ENCODE measurements around the gene ANAPC10. TPM values are rescaled to one million over a fixed set of nuclear protein-coding genes. Genes with fewer than 3 reads are reported as not detected.

ANAPC10 gene
- total RNA-seq, 3 donors from 2014 or later (not counting 1 experiment from before 2014, with no cell fraction given), result 27.9 to 37.7 (median 37.7) TPM

DNA sequence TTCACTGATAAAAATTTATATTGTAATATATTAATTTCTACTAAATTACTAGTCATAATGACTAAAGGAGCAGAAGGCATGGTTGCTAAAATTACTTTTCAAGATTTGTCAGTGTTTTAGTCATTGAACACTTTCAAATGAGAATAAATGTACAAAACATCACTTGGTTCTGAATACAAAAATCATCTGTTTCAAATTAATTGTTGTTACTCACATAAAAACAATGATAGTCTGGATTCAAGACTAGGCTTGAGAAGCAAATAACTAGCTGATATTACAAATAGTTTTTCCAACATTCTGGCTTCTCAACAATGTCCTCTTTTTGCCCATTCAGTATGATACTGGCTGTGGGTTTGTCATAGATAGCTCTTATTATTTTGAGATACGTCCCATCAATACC lies 112.5 kb downstream of the ANAPC10 start:
- H3K9me3 ChIP-seq (ENCODE audit: control insufficient read depth, insufficient read depth, low read length), result no peaks in the 10 kb centered on the region
- no peak overlapping the region for H3K4me3 ChIP-seq (ENCODE audit: low read length)
- H3K27ac ChIP-seq (ENCODE audit: low read length), result no peak overlapping the region
- intact Hi-C loops (cut with micrococcal nuclease), result no loop called here
- H3K27me3 Mint-ChIP-seq (ENCODE audit: low read depth in 2 of 2), result no peaks in the 10 kb centered on the region
- ATAC-seq (no peak), DNase-seq (no peak)
- H3K36me3 Mint-ChIP-seq, result no peaks in the 10 kb centered on the region
- H3K4me1 Mint-ChIP-seq, result peaks cover 6% of the 10 kb centered on the region in 2 donors
- no peaks in the 10 kb centered on the region for H3K4me1 ChIP-seq (ENCODE audit: control insufficient read depth, insufficient read depth, low read length)
- no peaks in the 10 kb centered on the region for H3K36me3 ChIP-seq (ENCODE audit: control insufficient read depth, insufficient read depth, low read length)
- H3K27ac Mint-ChIP-seq, result no peak overlapping the region
- no peaks in the 10 kb centered on the region for H3K27me3 ChIP-seq (ENCODE audit: control insufficient read depth, insufficient read depth, low read length)
- H3K9me3 Mint-ChIP-seq, result no peaks in the 10 kb centered on the region
- WGBS (ENCODE audit: insufficient coverage), result no CpG with 5 or more reads among the region's 1 CpG
- TF ChIP-seq, protein P1, sequence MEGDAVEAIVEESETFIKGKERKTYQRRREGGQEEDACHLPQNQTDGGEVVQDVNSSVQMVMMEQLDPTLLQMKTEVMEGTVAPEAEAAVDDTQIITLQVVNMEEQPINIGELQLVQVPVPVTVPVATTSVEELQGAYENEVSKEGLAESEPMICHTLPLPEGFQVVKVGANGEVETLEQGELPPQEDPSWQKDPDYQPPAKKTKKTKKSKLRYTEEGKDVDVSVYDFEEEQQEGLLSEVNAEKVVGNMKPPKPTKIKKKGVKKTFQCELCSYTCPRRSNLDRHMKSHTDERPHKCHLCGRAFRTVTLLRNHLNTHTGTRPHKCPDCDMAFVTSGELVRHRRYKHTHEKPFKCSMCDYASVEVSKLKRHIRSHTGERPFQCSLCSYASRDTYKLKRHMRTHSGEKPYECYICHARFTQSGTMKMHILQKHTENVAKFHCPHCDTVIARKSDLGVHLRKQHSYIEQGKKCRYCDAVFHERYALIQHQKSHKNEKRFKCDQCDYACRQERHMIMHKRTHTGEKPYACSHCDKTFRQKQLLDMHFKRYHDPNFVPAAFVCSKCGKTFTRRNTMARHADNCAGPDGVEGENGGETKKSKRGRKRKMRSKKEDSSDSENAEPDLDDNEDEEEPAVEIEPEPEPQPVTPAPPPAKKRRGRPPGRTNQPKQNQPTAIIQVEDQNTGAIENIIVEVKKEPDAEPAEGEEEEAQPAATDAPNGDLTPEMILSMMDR (IDR thresholded peaks at IDR 0.05), result no peak
- no peak overlapping the region for H3K4me3 Mint-ChIP-seq

DNA sequence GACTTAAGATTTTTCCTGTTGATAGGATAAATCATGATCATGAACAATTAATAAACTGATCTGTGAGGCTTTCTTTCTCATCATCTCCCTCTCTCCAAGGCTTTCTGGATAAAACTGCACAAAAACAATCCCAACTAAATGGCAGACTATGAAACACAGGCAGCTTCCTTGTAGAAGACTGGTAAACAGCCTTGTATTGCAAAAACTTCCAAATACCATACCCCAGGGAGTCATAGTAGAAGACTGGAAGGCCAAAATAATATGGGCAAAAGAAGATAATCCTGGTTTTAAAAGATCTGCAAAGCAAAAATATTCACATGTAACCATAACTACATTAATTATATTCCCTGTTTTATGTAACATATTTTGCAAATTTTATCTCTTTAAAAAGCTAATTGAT lies 113.0 kb downstream of the ANAPC10 start:
- Mint-ChIP-seq H3K4me3 (no peak overlapping the region), H3K27ac (no peak overlapping the region), H3K36me3 (no peaks in the 10 kb centered on the region), H3K4me1 (peaks cover 6% of the 10 kb centered on the region in 2 donors), H3K27me3 (ENCODE audit: low read depth in 2 of 2) (no peaks in the 10 kb centered on the region), H3K9me3 (no peaks in the 10 kb centered on the region)
- ATAC-seq (no peak), DNase-seq (no peak)
- Histone ChIP-seq H3K27ac (ENCODE audit: low read length) (no peak overlapping the region), H3K36me3 (ENCODE audit: control insufficient read depth, insufficient read depth, low read length) (no peaks in the 10 kb centered on the region), H3K4me3 (ENCODE audit: low read length) (no peak overlapping the region), H3K27me3 (ENCODE audit: control insufficient read depth, insufficient read depth, low read length) (no peaks in the 10 kb centered on the region), H3K9me3 (ENCODE audit: control insufficient read depth, insufficient read depth, low read length) (no peaks in the 10 kb centered on the region), H3K4me1 (ENCODE audit: control insufficient read depth, insufficient read depth, low read length) (no peaks in the 10 kb centered on the region)
- TF ChIP-seq, protein P1 (IDR thresholded peaks at IDR 0.05), result no peak
- intact Hi-C loops (cut with micrococcal nuclease), result no loop called here

DNA sequence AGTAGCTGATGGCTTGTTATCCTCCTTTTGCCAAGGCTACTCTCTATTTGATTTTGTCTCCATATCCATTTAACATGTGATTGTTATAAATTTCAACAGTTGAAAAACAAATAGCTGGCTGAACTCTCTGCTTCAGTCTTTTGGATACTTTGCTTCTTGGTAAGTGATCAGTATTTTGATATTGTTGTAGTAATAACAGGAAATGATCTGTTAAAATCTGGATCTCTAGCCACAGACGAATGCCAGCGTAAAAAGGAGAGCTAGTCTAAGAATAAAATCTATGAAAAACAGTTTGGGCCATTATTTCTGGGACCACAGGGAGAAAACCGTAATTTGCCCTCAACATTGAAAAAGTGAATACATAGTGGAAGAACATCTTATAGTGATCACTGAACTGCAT lies 113.8 kb downstream of the ANAPC10 start:
- peaks cover 6% of the 10 kb centered on the region in 2 donors for H3K4me1 Mint-ChIP-seq
- no peak overlapping the region for H3K4me3 ChIP-seq (ENCODE audit: low read length)
- H3K4me1 ChIP-seq (ENCODE audit: control insufficient read depth, insufficient read depth, low read length), result no peaks in the 10 kb centered on the region
- H3K27me3 ChIP-seq (ENCODE audit: control insufficient read depth, insufficient read depth, low read length), result no peaks in the 10 kb centered on the region
- peaks cover 0 to 2% of the 10 kb centered on the region in 2 donors for H3K27me3 Mint-ChIP-seq (ENCODE audit: low read depth in 2 of 2)
- no peaks in the 10 kb centered on the region for H3K36me3 ChIP-seq (ENCODE audit: control insufficient read depth, insufficient read depth, low read length)
- DNase-seq (no peak), ATAC-seq (no peak)
- peaks cover 2 to 4% of the 10 kb centered on the region in 2 donors for H3K9me3 Mint-ChIP-seq
- TF ChIP-seq, protein P1 (IDR thresholded peaks at IDR 0.05), result no peak
- intact Hi-C loops (cut with micrococcal nuclease), result no loop called here
- no peaks in the 10 kb centered on the region for H3K36me3 Mint-ChIP-seq
- H3K9me3 ChIP-seq (ENCODE audit: control insufficient read depth, insufficient read depth, low read length), result no peaks in the 10 kb centered on the region
- no peak overlapping the region for H3K4me3 Mint-ChIP-seq
- H3K27ac ChIP-seq (ENCODE audit: low read length), result no peak overlapping the region
- 98% methylated on average over 3 of the region's 3 CpGs for WGBS (ENCODE audit: insufficient coverage)
- H3K27ac Mint-ChIP-seq, result no peak overlapping the region

DNA sequence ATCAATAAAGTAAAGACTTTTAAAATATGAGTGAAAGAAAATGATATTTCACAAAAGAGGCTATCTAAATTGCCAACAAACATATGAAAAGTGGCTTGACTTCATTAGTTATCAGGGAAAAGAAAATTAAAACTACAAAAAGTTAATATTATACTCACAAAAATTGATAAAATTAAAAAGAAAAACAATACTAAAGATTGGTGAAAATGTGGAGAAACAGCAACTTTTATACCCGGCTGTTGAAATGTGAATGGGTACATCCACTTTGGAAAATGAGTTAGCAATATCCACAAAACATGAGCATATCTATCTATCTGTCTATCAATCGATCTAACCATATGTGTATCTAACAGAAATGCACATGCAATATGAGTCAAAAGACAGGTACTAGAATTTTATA lies 122.3 kb downstream of the ANAPC10 start:
- Mint-ChIP-seq H3K9me3 (peaks cover 5 to 6% of the 10 kb centered on the region in 2 donors), H3K4me3 (no peak overlapping the region), H3K36me3 (no peaks in the 10 kb centered on the region), H3K27me3 (ENCODE audit: low read depth in 2 of 2) (peaks cover 0 to 2% of the 10 kb centered on the region in 2 donors), H3K4me1 (no peaks in the 10 kb centered on the region), H3K27ac (no peak overlapping the region)
- Histone ChIP-seq H3K4me3 (ENCODE audit: low read length) (no peak overlapping the region), H3K27ac (ENCODE audit: low read length) (no peak overlapping the region), H3K36me3 (ENCODE audit: control insufficient read depth, insufficient read depth, low read length) (no peaks in the 10 kb centered on the region), H3K9me3 (ENCODE audit: control insufficient read depth, insufficient read depth, low read length) (no peaks in the 10 kb centered on the region), H3K4me1 (ENCODE audit: control insufficient read depth, insufficient read depth, low read length) (no peaks in the 10 kb centered on the region), H3K27me3 (ENCODE audit: control insufficient read depth, insufficient read depth, low read length) (no peaks in the 10 kb centered on the region)
- TF ChIP-seq, protein P1 (IDR thresholded peaks at IDR 0.05), result no peak
- DNase-seq (no peak), ATAC-seq (no peak)
- 100% methylated on average over 1 of the region's 2 CpGs for WGBS (ENCODE audit: insufficient coverage)
- intact Hi-C loops (cut with micrococcal nuclease), result no loop called here
